ENCODE measurements around the gene ADORA2A.

Gene ADORA2A

DNA sequence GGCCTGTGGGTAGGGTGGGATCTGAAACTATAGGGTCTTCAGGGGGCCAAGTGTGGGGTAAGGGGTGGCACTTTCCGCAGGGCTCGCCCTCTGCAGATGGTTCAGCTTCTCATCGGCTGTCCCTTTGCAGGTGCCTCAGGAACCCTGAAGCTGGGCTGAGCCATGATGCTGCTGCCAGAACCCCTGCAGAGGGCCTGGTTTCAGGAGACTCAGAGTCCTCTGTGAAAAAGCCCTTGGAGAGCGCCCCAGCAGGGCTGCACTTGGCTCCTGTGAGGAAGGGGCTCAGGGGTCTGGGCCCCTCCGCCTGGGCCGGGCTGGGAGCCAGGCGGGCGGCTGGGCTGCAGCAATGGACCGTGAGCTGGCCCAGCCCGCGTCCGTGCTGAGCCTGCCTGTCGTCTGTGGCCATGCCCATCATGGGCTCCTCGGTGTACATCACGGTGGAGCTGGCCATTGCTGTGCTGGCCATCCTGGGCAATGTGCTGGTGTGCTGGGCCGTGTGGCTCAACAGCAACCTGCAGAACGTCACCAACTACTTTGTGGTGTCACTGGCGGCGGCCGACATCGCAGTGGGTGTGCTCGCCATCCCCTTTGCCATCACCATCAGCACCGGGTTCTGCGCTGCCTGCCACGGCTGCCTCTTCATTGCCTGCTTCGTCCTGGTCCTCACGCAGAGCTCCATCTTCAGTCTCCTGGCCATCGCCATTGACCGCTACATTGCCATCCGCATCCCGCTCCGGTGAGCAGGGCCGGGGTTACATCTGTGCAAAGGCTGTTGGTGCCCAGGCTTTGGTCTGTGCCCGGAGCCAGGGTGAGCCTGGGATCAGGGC, 5.8 kb downstream of the ADORA2A start:
- DNase-seq (ENCODE audit: low spot score): no peak

DNA sequence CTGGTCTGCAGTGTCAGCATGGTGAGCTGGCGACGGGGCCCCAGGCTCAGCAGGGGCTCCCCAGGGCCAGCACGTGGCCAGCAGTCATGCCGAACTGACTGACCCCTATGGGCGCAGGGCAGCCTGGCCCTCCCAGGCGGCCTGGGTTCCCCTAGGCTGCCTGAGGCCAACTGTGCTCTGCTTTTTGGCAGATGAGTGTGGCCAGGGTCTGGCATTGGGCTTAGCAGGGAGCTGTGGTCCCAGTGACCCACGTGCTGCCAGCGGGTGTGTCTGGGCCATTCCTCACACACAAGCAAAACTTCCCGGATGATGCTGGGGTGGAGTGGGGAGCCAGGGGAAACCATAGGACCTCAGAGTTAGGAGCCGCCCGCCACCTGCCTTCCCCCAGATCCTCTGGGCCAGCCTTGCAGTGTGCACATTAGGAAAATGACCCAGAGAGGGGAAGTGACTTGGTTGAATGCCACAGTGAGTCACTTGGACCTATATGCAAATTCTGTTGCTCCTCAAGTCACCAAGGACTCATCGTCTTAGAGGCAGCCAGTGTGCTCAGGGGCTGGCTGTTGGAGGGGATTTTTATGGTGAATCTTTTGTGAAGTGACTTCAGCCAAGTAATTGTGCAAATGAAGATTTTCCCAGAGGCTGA, 6.5 kb downstream of the ADORA2A start:
- DNase-seq (ENCODE audit: low spot score): no peak

DNA sequence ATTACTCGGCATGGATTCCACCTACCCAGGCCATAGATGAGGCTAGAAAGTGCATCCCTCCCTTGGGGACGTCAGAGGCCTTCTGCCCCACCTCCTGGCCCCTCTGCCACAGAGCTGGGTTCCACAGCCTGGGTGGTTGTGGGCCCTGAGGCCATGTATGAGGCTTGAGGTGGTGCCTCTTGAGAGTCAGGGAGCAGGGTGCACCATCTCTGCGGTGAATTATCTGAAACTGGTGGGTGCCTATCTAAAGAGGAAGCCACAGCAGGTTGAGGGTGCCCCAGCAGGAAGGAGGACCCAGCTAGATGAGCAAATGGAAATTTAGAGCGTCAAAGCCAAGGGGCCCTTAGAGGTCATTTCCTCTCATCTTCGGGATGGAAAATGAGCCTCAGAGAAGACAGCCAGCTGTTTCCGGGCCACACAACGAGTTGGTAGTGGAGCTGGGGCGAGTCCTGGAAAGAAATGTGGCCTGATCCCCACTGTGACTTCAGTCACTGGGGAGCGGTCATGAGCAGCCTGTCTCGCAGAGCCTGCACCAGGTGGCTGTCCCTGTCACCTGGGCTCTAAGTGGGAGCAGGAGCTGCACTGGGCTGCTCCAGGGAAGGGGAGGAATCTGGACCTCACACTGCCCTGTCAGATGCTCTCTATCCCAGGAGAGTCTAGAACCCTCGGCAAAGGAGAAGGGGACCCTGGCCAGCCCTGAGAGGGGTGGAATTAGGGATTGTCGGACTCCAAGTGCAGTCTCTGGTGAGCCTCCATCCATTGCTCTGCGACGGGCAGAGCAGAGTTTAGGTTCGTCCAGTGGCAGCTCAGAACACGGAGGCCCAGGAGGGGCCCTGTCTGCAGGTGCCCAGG, 7.3 kb downstream of the ADORA2A start:
- DNase-seq (ENCODE audit: low spot score): no peak

- no peak for DNase-seq (ENCODE audit: low spot score)
Measured at GRCh38 chr22:24435323-24435645, 7.9 kb downstream of the ADORA2A start.

- DNase-seq (ENCODE audit: low spot score): no peak
Measured at GRCh38 chr22:24435861-24436371, 8.5 kb downstream of the ADORA2A start.

GRCh38 chr22:24436553-24436952, 9.2 kb downstream of the ADORA2A start:
- DNase-seq (ENCODE audit: low spot score): no peak

- DNase-seq (ENCODE audit: low spot score): no peak
Measured at GRCh38 chr22:24437091-24437490, 9.7 kb downstream of the ADORA2A start.

DNA sequence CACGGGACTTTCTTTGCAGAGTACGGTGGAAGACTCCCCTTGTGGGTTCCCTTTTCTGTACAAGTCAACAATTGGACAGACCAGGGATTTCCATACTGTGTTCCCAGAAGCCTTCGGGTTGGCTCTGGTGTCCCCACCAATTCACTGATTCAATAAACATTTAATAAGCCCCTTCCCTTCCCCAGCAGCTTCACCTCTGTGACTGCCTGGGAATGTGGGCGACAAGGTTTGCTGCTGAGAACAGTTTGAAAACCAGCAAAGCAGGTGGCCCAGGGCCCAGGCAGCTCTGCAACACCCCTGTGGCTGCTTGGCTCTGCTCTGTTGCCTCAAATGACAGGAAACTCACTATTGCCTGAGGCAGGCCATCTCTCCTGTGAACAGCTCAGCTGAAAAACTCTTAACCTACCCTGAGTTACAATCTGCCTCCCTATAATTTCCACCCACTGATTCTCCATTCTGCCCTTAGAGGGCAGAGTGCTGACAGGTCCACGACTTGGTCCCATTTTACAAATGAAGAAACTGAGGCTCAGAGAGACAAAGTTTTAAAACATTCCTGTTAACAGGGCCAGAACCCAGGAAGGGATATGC, 10.4 kb downstream of the ADORA2A start:
- no peak for DNase-seq (ENCODE audit: low spot score)

GRCh38 chr22:24440270-24440717, 12.9 kb downstream of the ADORA2A start:
- no peak for DNase-seq (ENCODE audit: low spot score)

GRCh38 chr22:24440718-24441405, 13.5 kb downstream of the ADORA2A start:
- DNase-seq (ENCODE audit: low spot score): no peak

DNA sequence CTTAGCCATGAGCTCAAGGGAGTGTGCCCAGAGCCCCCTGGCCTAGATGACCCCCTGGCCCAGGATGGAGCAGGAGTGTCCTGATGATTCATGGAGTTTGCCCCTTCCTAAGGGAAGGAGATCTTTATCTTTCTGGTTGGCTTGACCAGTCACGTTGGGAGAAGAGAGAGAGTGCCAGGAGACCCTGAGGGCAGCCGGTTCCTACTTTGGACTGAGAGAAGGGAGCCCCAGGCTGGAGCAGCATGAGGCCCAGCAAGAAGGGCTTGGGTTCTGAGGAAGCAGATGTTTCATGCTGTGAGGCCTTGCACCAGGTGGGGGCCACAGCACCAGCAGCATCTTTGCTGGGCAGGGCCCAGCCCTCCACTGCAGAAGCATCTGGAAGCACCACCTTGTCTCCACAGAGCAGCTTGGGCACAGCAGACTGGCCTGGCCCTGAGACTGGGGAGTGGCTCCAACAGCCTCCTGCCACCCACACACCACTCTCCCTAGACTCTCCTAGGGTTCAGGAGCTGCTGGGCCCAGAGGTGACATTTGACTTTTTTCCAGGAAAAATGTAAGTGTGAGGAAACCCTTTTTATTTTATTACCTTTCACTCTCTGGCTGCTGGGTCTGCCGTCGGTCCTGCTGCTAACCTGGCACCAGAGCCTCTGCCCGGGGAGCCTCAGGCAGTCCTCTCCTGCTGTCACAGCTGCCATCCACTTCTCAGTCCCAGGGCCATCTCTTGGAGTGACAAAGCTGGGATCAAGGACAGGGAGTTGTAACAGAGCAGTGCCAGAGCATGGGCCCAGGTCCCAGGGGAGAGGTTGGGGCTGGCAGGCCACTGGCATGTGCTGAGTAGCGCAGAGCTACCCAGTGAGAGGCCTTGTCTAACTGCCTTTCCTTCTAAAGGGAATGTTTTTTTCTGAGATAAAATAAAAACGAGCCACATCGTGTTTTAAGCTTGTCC, 14.3 kb downstream of the ADORA2A start:
- DNase-seq (ENCODE audit: low spot score): no peak

- no peak for DNase-seq (ENCODE audit: low spot score)
Measured at GRCh38 chr22:24442352-24442744, 14.9 kb downstream of the ADORA2A start.

- no peak for DNase-seq (ENCODE audit: low spot score)
Measured at GRCh38 chr22:24443668-24444067, 16.3 kb downstream of the ADORA2A start.

DNA sequence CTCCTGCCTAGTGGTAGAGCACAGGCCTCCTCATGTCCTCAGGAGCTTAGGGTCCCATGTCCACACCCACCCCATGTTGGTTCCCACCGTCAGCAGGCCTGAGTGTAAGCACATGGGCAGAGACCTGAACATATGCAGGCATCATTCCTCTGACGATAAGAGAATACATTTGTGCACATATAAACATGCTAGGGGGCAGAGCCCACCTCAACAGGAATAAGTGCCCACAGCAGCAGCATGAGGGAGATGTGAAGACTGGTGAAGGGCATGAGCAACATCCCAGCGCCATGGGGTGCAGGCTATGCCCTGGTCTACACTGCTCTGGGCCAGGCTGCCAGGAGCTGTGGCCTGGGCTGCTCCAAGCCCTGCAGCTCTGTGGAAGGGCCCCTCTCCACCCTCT, 16.9 kb downstream of the ADORA2A start:
- DNase-seq (ENCODE audit: low spot score): no peak

GRCh38 chr22:24444729-24445466, 17.5 kb downstream of the ADORA2A start:
- DNase-seq (ENCODE audit: low spot score): no peak

- no peak for DNase-seq (ENCODE audit: low spot score)
Measured at GRCh38 chr22:24445481-24446259, 18.3 kb downstream of the ADORA2A start.

- no peak for DNase-seq (ENCODE audit: low spot score)
Measured at GRCh38 chr22:24446260-24446611, 18.8 kb downstream of the ADORA2A start.

DNA sequence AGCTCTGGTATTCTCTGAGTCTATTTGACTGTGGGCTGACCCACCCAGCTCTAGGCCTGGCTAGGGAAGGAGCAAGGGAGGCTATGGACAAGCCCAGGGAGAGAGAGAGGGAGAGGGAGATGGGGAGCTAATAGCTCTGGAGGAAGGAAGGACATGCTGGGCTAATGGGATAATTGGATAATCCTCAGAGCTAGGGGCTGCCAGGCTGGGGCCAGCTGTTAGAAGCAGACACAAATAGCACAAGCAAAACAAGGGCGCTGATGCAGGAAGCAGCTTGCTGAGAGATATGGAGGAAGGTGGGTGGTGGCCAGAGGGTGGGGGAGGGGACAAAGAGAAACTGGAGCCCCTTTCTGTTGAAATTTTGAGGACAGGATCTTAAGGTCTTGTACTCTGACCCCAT, 23.2 kb downstream of the ADORA2A start:
- DNase-seq (ENCODE audit: low spot score): no peak

DNA sequence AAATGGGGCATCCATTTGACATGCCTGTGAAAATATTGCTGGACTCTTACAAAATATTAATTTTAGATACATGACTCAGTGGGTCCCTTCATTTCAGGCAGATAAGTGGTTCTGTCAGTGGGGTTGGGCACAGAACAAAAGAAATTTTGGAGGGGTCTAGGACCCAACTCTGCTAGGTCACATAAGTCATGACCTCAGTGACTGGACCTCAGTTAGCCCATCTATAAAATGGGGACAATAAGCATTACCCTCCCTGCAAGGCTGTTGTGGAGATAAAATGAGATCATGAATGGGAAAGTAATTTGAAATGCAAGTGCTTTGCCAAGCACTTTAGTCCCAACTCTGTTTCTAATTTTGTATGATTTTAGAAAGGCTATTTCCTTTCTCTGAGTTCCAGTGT, 23.8 kb downstream of the ADORA2A start:
- DNase-seq (ENCODE audit: low spot score): no peak
